Stimulated activated CD8-positive, alpha-beta memory T cell treated with anti-CD3 and anti-CD28 coated beads, Interleukin-4, amount 100 ng/mL, for 48 hours (primary cell): Measurements from ENCODE around the gene NOC2L.
"Not testable (repeated sequence)": the region's sequence is repeated elsewhere in the genome, so short reads cannot be mapped to it uniquely, and the experiment has no call there.

ENCODE experiments used
- DNase-seq: peaks from one replicate; pipeline ENCODE4 v3.0.0-alpha.2; 2020

NOC2L gene

GRCh38 chr1:958823-959730 is at the start of gene NOC2L:
Gene NOC2L (minus strand): TSS chr1:959256. CDS start chr1:959240, 16 bp downstream.
- DNase-seq = peak; percentile 98

GRCh38 chr1:1006305-1007159 is 47.5 kb upstream of the NOC2L start:
- DNase-seq = no peak

GRCh38 chr1:1005774-1006304 is 46.8 kb upstream of the NOC2L start:
- no peak for DNase-seq

- DNase-seq = no peak
Observed at GRCh38 chr1:1004780-1005697, 46.0 kb upstream of the NOC2L start.

GRCh38 chr1:1004420-1004779 is 45.3 kb upstream of the NOC2L start:
- DNase-seq = no peak

- DNase-seq = no peak
Observed at GRCh38 chr1:1003618-1004419, 44.8 kb upstream of the NOC2L start.

- no peak for DNase-seq
Observed at GRCh38 chr1:1001057-1001783, 42.2 kb upstream of the NOC2L start.

DNA sequence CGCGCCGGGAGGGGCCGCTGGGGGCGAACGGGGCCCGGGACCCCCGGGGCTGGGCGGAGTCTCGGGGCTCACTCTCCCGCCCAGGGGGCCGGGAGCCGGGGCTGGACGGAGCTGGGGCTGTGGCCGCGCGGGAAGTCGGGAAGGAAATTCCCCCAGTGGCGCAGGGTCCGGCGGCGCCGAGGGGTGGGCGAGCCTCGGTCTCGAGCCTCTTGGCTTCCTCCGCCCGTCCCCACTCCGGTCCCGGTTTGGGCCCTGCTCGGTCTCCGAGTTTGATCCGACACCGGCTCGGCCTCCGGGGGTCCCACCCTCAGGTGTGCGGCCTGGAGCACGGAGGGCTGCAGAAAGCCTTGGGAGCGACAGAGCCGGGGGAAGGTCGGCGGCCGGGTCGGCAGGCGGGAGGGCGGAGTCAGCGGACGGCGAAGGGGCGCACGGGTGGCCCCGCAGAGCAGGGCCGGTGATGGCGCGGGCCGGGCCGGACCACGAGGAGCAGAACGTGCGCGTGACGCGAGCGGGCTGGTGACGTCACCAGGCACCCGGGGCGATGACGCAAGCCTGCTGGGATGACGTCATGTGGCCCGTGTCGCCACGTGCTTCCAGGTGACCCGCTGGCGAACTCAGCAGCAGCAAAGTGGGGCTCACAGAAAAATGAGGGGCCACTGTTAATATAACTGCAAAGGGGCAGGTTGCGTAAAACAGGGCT is 41.5 kb upstream of the NOC2L start:
- peak; percentile 81 for DNase-seq

DNA sequence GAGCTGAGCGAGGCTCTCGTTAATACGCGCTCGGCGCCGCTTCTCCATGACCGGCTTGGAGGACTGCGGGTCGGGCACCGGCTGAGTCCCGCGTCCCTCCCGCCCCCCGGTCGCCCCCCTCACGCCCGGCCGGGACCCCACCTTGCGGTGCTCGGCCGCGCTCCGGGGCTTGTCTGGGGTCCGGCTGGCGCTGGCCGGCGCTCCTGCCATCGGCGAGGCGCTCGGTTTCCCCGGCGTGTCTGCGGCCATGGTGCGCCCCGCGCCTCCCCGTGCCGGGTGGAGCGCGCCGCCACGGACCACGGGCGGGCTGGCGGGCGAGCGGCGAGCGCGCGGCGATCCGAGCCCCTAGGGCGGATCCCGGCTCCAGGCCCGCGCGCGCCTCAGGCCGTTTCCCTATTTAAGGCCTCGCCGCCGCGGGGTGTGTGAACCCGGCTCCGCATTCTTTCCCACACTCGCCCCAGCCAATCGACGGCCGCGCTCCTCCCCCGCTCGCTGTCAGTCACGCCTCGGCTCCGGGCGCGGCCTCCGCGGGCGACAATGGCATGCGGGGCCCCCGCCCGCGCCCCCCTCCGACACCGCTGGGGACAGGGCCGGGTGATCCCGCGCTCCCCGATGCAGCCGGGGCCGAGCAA is 40.8 kb upstream of the NOC2L start, which contains the start of gene HES4:
TSS of gene HES4 (minus strand) at position 373 of the 632 bp plus-strand sequence. CDS start at position 249, 124 bp downstream.
- peak; percentile 74 for DNase-seq

DNA sequence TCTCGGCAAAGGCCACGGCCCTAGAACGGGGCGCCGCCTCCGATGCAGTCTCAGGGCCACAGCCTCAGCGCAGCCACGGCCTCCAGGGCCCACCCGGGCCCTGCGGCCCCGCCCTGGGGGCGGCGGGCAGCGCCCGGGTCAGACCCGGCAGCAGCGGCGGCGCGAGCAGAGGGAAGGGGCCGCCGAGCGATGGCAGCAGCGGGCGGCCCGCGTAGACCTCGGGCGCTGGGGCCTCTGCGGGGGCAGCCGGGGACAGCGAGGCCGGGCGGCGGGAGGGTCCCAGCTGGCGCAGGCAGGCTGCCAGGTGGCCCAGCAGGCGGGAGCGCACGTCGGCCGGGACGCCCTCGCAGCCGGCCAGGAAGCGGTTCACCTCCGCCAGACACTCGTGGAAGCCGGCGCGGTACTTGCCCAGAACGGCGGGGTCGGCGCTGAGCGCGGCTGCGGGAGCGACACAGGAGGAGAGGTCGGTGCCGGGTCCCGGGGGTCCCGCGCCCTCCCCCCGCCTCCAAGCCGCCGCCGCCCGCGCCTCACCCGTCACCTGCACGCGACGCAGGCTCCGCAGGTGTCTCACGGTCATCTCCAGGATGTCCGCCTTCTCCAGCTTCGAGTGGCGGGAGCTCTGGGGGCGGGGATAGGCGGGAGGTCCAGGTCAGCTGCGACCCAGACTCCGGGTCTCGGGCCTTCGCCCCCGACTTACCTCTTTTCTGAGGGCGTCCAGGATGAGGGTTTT is 40.1 kb upstream of the NOC2L start:
- no peak for DNase-seq

GRCh38 chr1:998745-998994 is 39.6 kb upstream of the NOC2L start:
- no peak for DNase-seq

- no peak for DNase-seq
Observed at GRCh38 chr1:997993-998744, 39.1 kb upstream of the NOC2L start.

DNA sequence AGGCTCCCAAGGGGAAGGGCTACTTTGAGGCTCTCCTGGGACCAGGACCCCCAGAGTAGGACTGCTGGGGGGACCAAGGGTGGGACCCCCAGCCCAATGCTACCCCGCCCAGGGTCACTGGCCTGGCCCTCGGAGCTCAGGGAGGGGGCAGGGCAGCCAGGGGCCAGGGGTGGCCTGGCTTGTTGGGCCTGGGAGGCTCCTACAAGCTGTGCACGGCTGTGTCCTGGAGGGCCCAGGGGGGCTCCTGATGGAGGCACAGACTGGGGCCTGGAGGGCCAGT is 38.6 kb upstream of the NOC2L start:
- no peak for DNase-seq

DNA sequence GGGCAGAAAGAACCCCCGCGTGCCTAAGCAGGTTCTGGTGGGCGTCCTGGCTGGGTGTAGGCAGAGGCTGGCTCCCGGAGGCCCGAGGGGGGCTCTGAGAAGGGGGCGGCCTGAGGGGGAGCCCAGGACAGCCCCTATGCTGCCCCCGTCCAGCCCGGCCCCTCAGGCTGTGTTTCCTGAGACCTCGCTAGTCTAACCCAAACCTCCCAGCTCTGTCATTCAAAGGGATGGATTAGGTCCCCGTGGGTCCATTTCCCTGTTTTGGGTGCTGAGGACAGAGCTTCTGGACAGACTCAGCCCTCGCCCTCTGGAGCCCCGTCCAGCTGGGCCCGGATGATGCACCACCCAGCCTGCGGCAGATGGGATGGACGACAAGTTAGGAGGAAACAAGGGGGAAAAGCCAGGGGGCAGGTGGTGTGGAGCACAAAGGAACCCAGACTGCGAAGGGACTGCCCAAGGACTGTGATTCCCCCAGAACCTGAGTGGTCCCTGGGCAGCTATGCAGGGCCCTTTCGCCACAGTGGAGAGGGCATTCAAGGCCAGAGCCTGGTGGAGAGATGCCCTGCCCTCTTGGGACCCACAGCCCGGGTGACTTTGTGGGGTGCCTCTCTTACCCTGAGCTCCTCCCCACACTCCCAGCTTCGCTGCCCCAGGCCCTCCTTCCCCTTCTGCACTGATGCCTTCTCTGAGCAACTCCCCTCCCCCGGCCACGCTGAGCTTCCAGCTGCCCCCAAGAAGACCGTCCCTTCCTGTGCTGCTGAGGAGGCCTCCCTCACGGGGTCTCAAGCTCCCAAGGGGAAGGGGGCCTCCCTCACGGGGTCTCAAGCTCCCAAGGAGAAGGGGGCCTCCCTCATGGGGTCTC is 38.0 kb upstream of the NOC2L start:
- DNase-seq = no peak

GRCh38 chr1:995665-996633 is 36.9 kb upstream of the NOC2L start:
- no peak for DNase-seq

- not testable (repeated sequence) for DNase-seq
Observed at GRCh38 chr1:994546-994945, 35.5 kb upstream of the NOC2L start.
